Body of pancreas (tissue), 4 donors: Measurements from ENCODE around the gene FAM124A. TPM values are rescaled to one million over a fixed set of nuclear protein-coding genes. Genes with fewer than 3 reads are reported as not detected.

ENCODE experiments used
- ATAC-seq: fragments of 150-250 bp; one replicate; pipeline ENCODE4 v1.9.1; 2016
- DNase-seq, 4 donors: peaks; one replicate each; pipeline ENCODE4 v3.0.0-alpha.2; 2019
- H3K27ac ChIP-seq, 4 donors: fragments of 200-600 bp; sonication (generic); 1 replicate in 3 of 4; 2 replicates in 1 of 4; pipeline versions ENCODE4 v1.5.1 to v1.6.1; 2016 to 2019; ENCODE audit warnings: mild to moderate bottlenecking in 1 of 4, mixed read lengths in 1 of 4, moderate library complexity in 1 of 4
- H3K27me3 ChIP-seq, 2 donors: fragments of 200-600 bp; sonication (generic); one replicate each; pipeline ENCODE4 v1.6.0; 2016; ENCODE audit warnings: mild to moderate bottlenecking in 1 of 2
- H3K36me3 ChIP-seq, 2 donors: fragments of 200-600 bp; sonication (generic); replicated peaks in 1 of 2; 2 replicates each; pipeline ENCODE4 v1.5.1; 2016; ENCODE audit warnings: low read depth in 2 of 2; ENCODE audit not compliant: insufficient read depth in 1 of 2
- H3K4me1 ChIP-seq: fragments of 200-600 bp; sonication (generic); one replicate; pipeline ENCODE4 v1.6.0; 2016
- H3K4me3 ChIP-seq, 2 donors: fragments of 200-600 bp; sonication (generic); 1 replicate in 1 of 2; 2 replicates in 1 of 2; pipeline ENCODE4 v1.5.1; 2016 to 2019
- H3K9me3 ChIP-seq, 3 donors: fragments of 200-600 bp; sonication (generic); 1 replicate in 2 of 3; 2 replicates in 1 of 3; pipeline ENCODE4 v1.5.1; 2016
- CTCF ChIP-seq, 7 experiments: fragments of 450-650 bp in 4 of 7; fragments of 200-600 bp in 3 of 7; sonication (generic) in 3 of 7; IDR thresholded peaks; one replicate each; pipeline ENCODE4 v1.5.1; 2016 to 2019; ENCODE audit warnings: antibody characterized with exemption in 7 of 7
- POLR2A ChIP-seq, 3 donors: fragments of 450-650 bp; IDR thresholded peaks; one replicate each; pipeline ENCODE4 v1.6.1; 2016; ENCODE audit warnings: antibody characterized with exemption in 3 of 3, mild to moderate bottlenecking in 2 of 3
- WGBS, 2 donors: methylation state at CpG; one replicate each; pipeline ENCODE4 v1.1.5; 2017; 5-methylcytosine and 5-hydroxymethylcytosine counted together
- intact Hi-C: fragments of 100-400 bp; cut with DNase I; formaldehyde crosslinking; loops from one replicate; pipeline ENCODE4 v1.15.1; 2023
- total RNA-seq, 2 donors: library from RNA; depleted of rRNA; stranded (reverse); fragments of >200 nt; gene quantifications; one replicate each; pipeline ENCODE4 v1.1.0, GENCODE V29; 2016

Gene FAM124A
- total RNA-seq, 2 donors from 2014 or later: 0.78 to 2.0 TPM

- no peaks in the 10 kb centered on the region for H3K36me3 ChIP-seq
- DNase-seq (no peak), ATAC-seq (peak; percentile 59)
- H3K27ac ChIP-seq: no peak overlapping the region
- intact Hi-C loops: no loop called here
- whole genome bisulfite sequencing, 2 donors: 66% methylated on average over 5 of the region's 5 CpGs
- H3K4me3 ChIP-seq: no peak overlapping the region
- H3K4me1 ChIP-seq: peaks cover 16% of the 10 kb centered on the region
- TF ChIP-seq POLR2A (IDR thresholded peaks at IDR 0.05): no peak
- TF ChIP-seq CTCF (IDR thresholded peaks at IDR 0.05): no peak
- no peaks in the 10 kb centered on the region for H3K27me3 ChIP-seq
- H3K9me3 ChIP-seq: no peaks in the 10 kb centered on the region
Measured at GRCh38 chr13:51291341-51291740, 69.1 kb downstream of the FAM124A start.

GRCh38 chr13:51292000-51292565 is 69.9 kb downstream of the FAM124A start:
- DNase-seq (no peak), ATAC-seq (no peak)
- 32 to 44% methylated on average over 6 of the region's 6 CpGs for WGBS, 2 donors
- Histone ChIP-seq H3K27ac (no peak overlapping the region), H3K4me3 (no peak overlapping the region), H3K36me3 (no peaks in the 10 kb centered on the region), H3K27me3 (no peaks in the 10 kb centered on the region), H3K9me3 (no peaks in the 10 kb centered on the region), H3K4me1 (peaks cover 16% of the 10 kb centered on the region)
- intact Hi-C loops: no loop called here
- TF ChIP-seq POLR2A (IDR thresholded peaks at IDR 0.05) (no peak), CTCF (IDR thresholded peaks at IDR 0.05) (no peak)

GRCh38 chr13:51297556-51297955 is 75.4 kb downstream of the FAM124A start:
- no peaks in the 10 kb centered on the region for H3K9me3 ChIP-seq
- H3K4me1 ChIP-seq: peaks cover 5% of the 10 kb centered on the region
- ATAC-seq (no peak), DNase-seq (no peak)
- no peak overlapping the region for H3K4me3 ChIP-seq
- TF ChIP-seq POLR2A (IDR thresholded peaks at IDR 0.05) (no peak), CTCF (IDR thresholded peaks at IDR 0.05) (no peak)
- no peak overlapping the region for H3K27ac ChIP-seq
- H3K27me3 ChIP-seq: no peaks in the 10 kb centered on the region
- WGBS, 2 donors: 84% methylated on average over 2 of the region's 2 CpGs
- intact Hi-C loops: no loop called here
- H3K36me3 ChIP-seq: no peaks in the 10 kb centered on the region

GRCh38 chr13:51298812-51299211 is 76.6 kb downstream of the FAM124A start:
- no peaks in the 10 kb centered on the region for H3K27me3 ChIP-seq
- H3K36me3 ChIP-seq: no peaks in the 10 kb centered on the region
- DNase-seq (no peak), ATAC-seq (no peak)
- no peaks in the 10 kb centered on the region for H3K4me1 ChIP-seq
- no peak for TF ChIP-seq POLR2A (IDR thresholded peaks at IDR 0.05)
- TF ChIP-seq CTCF (IDR thresholded peaks at IDR 0.05): no peak
- H3K4me3 ChIP-seq: no peak overlapping the region
- 86 to 100% methylated on average over 1 of the region's 1 CpG for WGBS, 2 donors
- H3K9me3 ChIP-seq: no peaks in the 10 kb centered on the region
- H3K27ac ChIP-seq: no peak overlapping the region
- intact Hi-C loops: no loop called here

- DNase-seq (no peak), ATAC-seq (no peak)
- Histone ChIP-seq H3K4me3 (no peak overlapping the region), H3K36me3 (no peaks in the 10 kb centered on the region), H3K27ac (no peak overlapping the region), H3K4me1 (no peaks in the 10 kb centered on the region), H3K27me3 (no peaks in the 10 kb centered on the region), H3K9me3 (no peaks in the 10 kb centered on the region)
- intact Hi-C loops: no loop called here
- TF ChIP-seq POLR2A (IDR thresholded peaks at IDR 0.05) (no peak), CTCF (IDR thresholded peaks at IDR 0.05) (no peak)
- 84 to 86% methylated on average over 2 of the region's 2 CpGs for WGBS, 2 donors
Measured at GRCh38 chr13:51303063-51303552, 80.9 kb downstream of the FAM124A start.
